Hepatocyte (in vitro differentiated cells): ENCODE results near the gene NUCB1. TPM values are rescaled to one million over a fixed set of nuclear protein-coding genes. Genes with fewer than 3 reads are reported as not detected.
"Not testable (repeated sequence)": the region's sequence is repeated elsewhere in the genome, so short reads cannot be mapped to it uniquely, and the experiment has no call there.

Experiments used
- DNase-seq: peaks from one replicate; pipeline ENCODE4 v3.0.0-alpha.2; 2016; ENCODE audit warnings: low spot score
- H2AFZ ChIP-seq: fragments of 200-600 bp; sonication (generic); 2 replicates; pipeline ENCODE4 v1.6.0; 2016; ENCODE audit warnings: antibody characterized with exemption, mild to moderate bottlenecking
- H3K27ac ChIP-seq: fragments of 200-600 bp; sonication (generic); 2 replicates; pipeline ENCODE4 v1.5.1; 2016; ENCODE audit warnings: mild to moderate bottlenecking
- H3K27me3 ChIP-seq: fragments of 200-600 bp; sonication (generic); 2 replicates; pipeline ENCODE4 v1.6.1; 2016
- H3K36me3 ChIP-seq: fragments of 200-600 bp; sonication (generic); replicated peaks from 2 replicates; pipeline ENCODE4 v1.5.1; 2016; ENCODE audit warnings: low read depth; ENCODE audit not compliant: insufficient read depth
- H3K4me1 ChIP-seq: fragments of 200-600 bp; sonication (generic); 2 replicates; pipeline ENCODE4 v1.5.1; 2016; ENCODE audit warnings: mild to moderate bottlenecking, moderate library complexity; ENCODE audit not compliant: insufficient read depth
- H3K4me2 ChIP-seq: fragments of 200-600 bp; sonication (generic); 2 replicates; pipeline ENCODE4 v1.6.0; 2016
- H3K4me3 ChIP-seq: fragments of 200-600 bp; sonication (generic); 2 replicates; pipeline ENCODE4 v1.5.1; 2016; ENCODE audit warnings: mild to moderate bottlenecking
- H3K79me2 ChIP-seq: fragments of 200-600 bp; sonication (generic); 2 replicates; pipeline ENCODE4 v1.6.0; 2017; ENCODE audit warnings: mild to moderate bottlenecking
- H3K9me2 ChIP-seq: fragments of 200-600 bp; sonication (generic); replicated peaks from 2 replicates; pipeline ENCODE4 v1.6.0; 2017; ENCODE audit warnings: mild to moderate bottlenecking; ENCODE audit not compliant: insufficient read depth
- H3K9me3 ChIP-seq: fragments of 200-600 bp; sonication (generic); 2 replicates; pipeline ENCODE4 v1.5.1; 2016; ENCODE audit warnings: low read depth, mild to moderate bottlenecking
- H4K20me1 ChIP-seq: fragments of 200-600 bp; sonication (generic); 2 replicates; pipeline ENCODE4 v1.6.0; 2016; ENCODE audit warnings: mild to moderate bottlenecking; ENCODE audit not compliant: insufficient read depth, poor library complexity, severe bottlenecking
- EZH2 ChIP-seq: fragments of 200-600 bp; sonication (generic); IDR thresholded peaks from 2 replicates; pipeline ENCODE4 v1.6.1; 2016; ENCODE audit warnings: antibody characterized with exemption, mild to moderate bottlenecking, borderline replicate concordance
- EZH2phosphoT487 ChIP-seq: fragments of 200-600 bp; sonication (generic); IDR thresholded peaks from one replicate; pipeline ENCODE4 v1.6.1; 2018; ENCODE audit warnings: antibody characterized with exemption, mild to moderate bottlenecking, low read depth, moderate library complexity; ENCODE audit not compliant: unreplicated experiment, severe bottlenecking
- WGBS: methylation state at CpG from one replicate; pipeline ENCODE4 v1.1.6; 2016; ENCODE audit warnings: low lambda C conversion rate; ENCODE audit errors: missing lambda C conversion rate; 5-methylcytosine and 5-hydroxymethylcytosine counted together
- polyA plus RNA-seq: library from polyadenylated mRNA; unstranded; fragments of >200 nt; fragmentation: Nextera tagmentation; extraction: Ambion mirVana; gene quantifications from 2 replicates; pipeline ENCODE4 v1.2.1, GENCODE V29; 2016
- total RNA-seq: library from RNA; depleted of rRNA; stranded (reverse); fragments of >200 nt; gene quantifications from 2 replicates; pipeline ENCODE4 v1.2.3, GENCODE V29; 2014
- TF ChIP-seq, protein P1 (sequence below): fragments of 200-600 bp; sonication (generic); IDR thresholded peaks from 2 replicates; pipeline ENCODE4 v1.5.1; 2016; ENCODE audit warnings: antibody characterized with exemption, mild to moderate bottlenecking; ENCODE audit not compliant: poor library complexity

NUCB1 gene
- total and polyA plus RNA-seq, 2 experiments from 2014 or later, result 283 to 339 TPM

- H3K27me3 ChIP-seq, result no peaks in the 10 kb centered on the region
- no peaks in the 10 kb centered on the region for H3K9me3 ChIP-seq
- H3K4me1 ChIP-seq, result peaks cover 5% of the 10 kb centered on the region
- H3K79me2 ChIP-seq, result peaks cover 25% of the 10 kb centered on the region
- no peaks in the 10 kb centered on the region for H3K9me2 ChIP-seq
- no peak for DNase-seq
- no peaks in the 10 kb centered on the region for H4K20me1 ChIP-seq
- H3K4me2 ChIP-seq, result no peak overlapping the region
- TF ChIP-seq EZH2, result no peak
- TF ChIP-seq, protein P1, sequence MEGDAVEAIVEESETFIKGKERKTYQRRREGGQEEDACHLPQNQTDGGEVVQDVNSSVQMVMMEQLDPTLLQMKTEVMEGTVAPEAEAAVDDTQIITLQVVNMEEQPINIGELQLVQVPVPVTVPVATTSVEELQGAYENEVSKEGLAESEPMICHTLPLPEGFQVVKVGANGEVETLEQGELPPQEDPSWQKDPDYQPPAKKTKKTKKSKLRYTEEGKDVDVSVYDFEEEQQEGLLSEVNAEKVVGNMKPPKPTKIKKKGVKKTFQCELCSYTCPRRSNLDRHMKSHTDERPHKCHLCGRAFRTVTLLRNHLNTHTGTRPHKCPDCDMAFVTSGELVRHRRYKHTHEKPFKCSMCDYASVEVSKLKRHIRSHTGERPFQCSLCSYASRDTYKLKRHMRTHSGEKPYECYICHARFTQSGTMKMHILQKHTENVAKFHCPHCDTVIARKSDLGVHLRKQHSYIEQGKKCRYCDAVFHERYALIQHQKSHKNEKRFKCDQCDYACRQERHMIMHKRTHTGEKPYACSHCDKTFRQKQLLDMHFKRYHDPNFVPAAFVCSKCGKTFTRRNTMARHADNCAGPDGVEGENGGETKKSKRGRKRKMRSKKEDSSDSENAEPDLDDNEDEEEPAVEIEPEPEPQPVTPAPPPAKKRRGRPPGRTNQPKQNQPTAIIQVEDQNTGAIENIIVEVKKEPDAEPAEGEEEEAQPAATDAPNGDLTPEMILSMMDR, result no peak
- TF ChIP-seq EZH2phosphoT487, result no peak
- H3K36me3 ChIP-seq, result no peaks in the 10 kb centered on the region
- no peak overlapping the region for H3K4me3 ChIP-seq
- WGBS, result 87% methylated on average over 14 of the region's 14 CpGs
- no peak overlapping the region for H2AFZ ChIP-seq
- H3K27ac ChIP-seq, result no peak overlapping the region
Measured at GRCh38 chr19:48905664-48906063, 5.6 kb downstream of the NUCB1 start.

DNA sequence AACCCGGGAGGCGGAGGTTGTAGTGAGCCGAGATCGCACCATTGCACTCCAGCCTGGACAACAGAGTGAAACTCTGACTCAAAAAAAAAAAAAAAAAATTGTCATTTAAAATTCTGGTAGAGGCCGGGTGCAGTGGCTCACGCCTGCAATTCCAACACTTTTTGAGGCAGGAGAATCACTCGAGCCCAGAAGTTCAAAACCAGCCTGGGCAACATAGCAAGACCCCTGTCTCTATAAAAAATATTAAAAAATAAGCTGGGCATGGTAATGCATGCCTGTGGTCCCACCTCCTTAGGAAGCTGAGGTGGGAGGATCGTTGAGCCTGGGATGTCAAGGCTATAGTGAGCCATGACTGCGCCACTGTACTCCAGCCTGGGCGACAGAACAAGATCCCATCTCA, 6.2 kb downstream of the NUCB1 start:
- no peak for DNase-seq
- no peaks in the 10 kb centered on the region for H3K9me3 ChIP-seq
- TF ChIP-seq EZH2phosphoT487 (no peak), EZH2 (no peak)
- TF ChIP-seq, protein P1, result no peak
- H3K9me2 ChIP-seq, result no peaks in the 10 kb centered on the region
- WGBS, result 97% methylated on average over 10 of the region's 10 CpGs
- H2AFZ ChIP-seq, result no peak overlapping the region
- H3K36me3 ChIP-seq, result no peaks in the 10 kb centered on the region
- peaks cover 3% of the 10 kb centered on the region for H3K4me1 ChIP-seq
- H3K79me2 ChIP-seq, result peaks cover 18% of the 10 kb centered on the region
- no peak overlapping the region for H3K4me2 ChIP-seq
- no peaks in the 10 kb centered on the region for H4K20me1 ChIP-seq
- no peak overlapping the region for H3K27ac ChIP-seq
- no peak overlapping the region for H3K4me3 ChIP-seq
- no peaks in the 10 kb centered on the region for H3K27me3 ChIP-seq

- Histone ChIP-seq H3K79me2 (peaks cover 5% of the 10 kb centered on the region), H3K4me2 (no peak overlapping the region), H3K9me3 (no peaks in the 10 kb centered on the region), H2AFZ (no peak overlapping the region), H3K4me1 (no peaks in the 10 kb centered on the region), H3K27ac (peak overlapping the region; percentile 55), H3K36me3 (no peaks in the 10 kb centered on the region), H4K20me1 (no peaks in the 10 kb centered on the region), H3K9me2 (no peaks in the 10 kb centered on the region), H3K27me3 (no peaks in the 10 kb centered on the region), H3K4me3 (no peak overlapping the region)
- TF ChIP-seq, protein P1, result no peak
- no peak for TF ChIP-seq EZH2phosphoT487
- TF ChIP-seq EZH2, result no peak
- DNase-seq, result peak; percentile 65
- 89% methylated on average over 14 of the region's 14 CpGs for WGBS
Measured at GRCh38 chr19:48907671-48908070, 7.6 kb downstream of the NUCB1 start.

DNA sequence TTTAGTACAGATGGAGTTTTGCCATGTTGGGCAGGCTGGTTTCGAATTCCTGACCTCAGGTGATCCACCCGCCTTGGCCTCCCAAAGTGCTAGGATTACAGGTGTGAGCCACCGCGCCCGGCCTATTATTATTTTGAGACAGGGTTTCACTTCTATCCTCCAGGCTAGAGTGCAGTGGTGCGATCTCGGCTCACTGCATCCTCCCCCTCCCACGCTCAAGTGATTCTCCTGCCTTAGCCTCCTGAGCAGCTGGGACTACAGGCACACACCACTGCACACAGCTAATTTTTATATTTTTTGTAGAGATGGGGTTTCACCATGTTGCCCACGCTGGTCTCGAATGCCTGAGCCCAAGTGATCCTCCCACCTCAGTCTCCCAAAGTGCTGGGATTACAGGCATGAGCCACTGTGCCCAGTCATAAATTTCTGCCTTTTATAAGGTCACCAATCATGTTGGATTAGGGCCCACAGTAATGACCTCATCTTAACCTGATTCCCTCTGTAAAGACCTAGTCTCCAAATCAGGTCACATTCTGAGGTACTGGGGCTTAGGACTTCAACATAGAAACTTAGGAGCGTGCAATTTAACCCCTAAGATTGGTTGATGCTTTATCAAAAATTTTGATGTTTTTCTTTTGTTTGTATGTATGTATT, 9.4 kb downstream of the NUCB1 start:
- H3K36me3 ChIP-seq, H3K4me1 ChIP-seq: not testable (repeated sequence)

More for the DNA sequence above, 9.4 kb downstream of the NUCB1 start:
- not testable (repeated sequence) for H3K4me2 ChIP-seq, H3K27me3 ChIP-seq, H4K20me1 ChIP-seq, H2AFZ ChIP-seq, H3K4me3 ChIP-seq, H3K9me3 ChIP-seq, H3K9me2 ChIP-seq, H3K27ac ChIP-seq, H3K79me2 ChIP-seq, DNase-seq
- WGBS, result 98% methylated on average over 11 of the region's 11 CpGs
